HCT116 (cell line): ENCODE results near the gene CSH1. TPM values are rescaled to one million over a fixed set of nuclear protein-coding genes. Genes with fewer than 3 reads are reported as not detected.

Experiments
- ATAC-seq: fragments of 200-7000 bp; cut with Tn5 transposase; 2 replicates; pipeline ENCODE4 v1.9.1; 2020; ENCODE audit warnings: mild to moderate bottlenecking, moderate library complexity
- BruUV-seq: library from RNA; stranded (reverse); fragments of 400-500 nt; replicated peaks from 2 replicates; lab custom pipeline; 2021; lab: Mats Ljungman, UMichigan
- CTCF ChIA-PET: fragments of 300-600 bp; sonication (Branson Sonifier 250); formaldehyde crosslinking; loops from one replicate; lab custom pipeline; 2021; ENCODE audit warnings: antibody characterized with exemption; lab: Charles Lee
- POLR2A ChIA-PET: fragments of 300-600, 350-600 bp; sonication (Branson Sonifier 250); formaldehyde crosslinking; loops from one replicate; lab custom pipeline; 2021; ENCODE audit warnings: antibody characterized with exemption; lab: Charles Lee
- RAD21 ChIA-PET, 2 experiments: fragments of 300-600 bp; sonication (Branson Sonifier 250); formaldehyde crosslinking; loops; one replicate each; lab custom pipeline; 2023; ENCODE audit warnings: low total read pairs in 2 of 2; ENCODE audit not compliant: uncharacterized antibody in 2 of 2, unreplicated experiment in 2 of 2, low non-redundant PET in 1 of 2; lab: Charles Lee
- DNase-seq: peaks from one replicate; pipeline ENCODE4 v3.0.0-alpha.2; 2010; ENCODE audit warnings: low read depth, low spot score
- H2AFZ ChIP-seq: fragments of 200-600 bp; shearing (Covaris generic), sonication (generic); 2 replicates; pipeline ENCODE4 v1.6.1; 2017; ENCODE audit warnings: low read depth, mixed run types, mixed read lengths, antibody characterized with exemption, low read length; ENCODE audit not compliant: poor library complexity, severe bottlenecking
- H3K27ac ChIP-seq: 2 replicates; pipeline ENCODE4 v1.5.1; 2012; ENCODE audit warnings: low read depth, low read length
- H3K27me3 ChIP-seq: fragments of 200-600 bp; sonication (generic); 2 replicates; pipeline ENCODE4 v1.6.1; 2016; ENCODE audit warnings: mixed run types, low read length, mixed read lengths; ENCODE audit not compliant: insufficient read depth
- H3K36me3 ChIP-seq, 2 experiments: fragments of 200-500 bp in 1 of 2; fragments of 200-600 bp in 1 of 2; sonication (Bioruptor generic) in 1 of 2; sonication (generic) in 1 of 2; 2 replicates each; pipeline versions ENCODE4 v1.5.1 to v1.6.1; 2014 to 2016; ENCODE audit warnings: low read length in 2 of 2, inconsistent platforms in 1 of 2, mixed read lengths in 1 of 2, mixed run types in 1 of 2; ENCODE audit not compliant: insufficient read depth in 2 of 2, control insufficient read depth in 1 of 2
- H3K4me1 ChIP-seq, 2 experiments: fragments of 200-600 bp in 1 of 2; sonication (generic) in 1 of 2; 2 replicates each; pipeline versions ENCODE4 v1.5.1 to v1.6.1; 2012 to 2017; ENCODE audit warnings: low read length in 2 of 2, inconsistent platforms in 1 of 2, mild to moderate bottlenecking in 1 of 2, mixed read lengths in 1 of 2, mixed run types in 1 of 2, moderate library complexity in 1 of 2; ENCODE audit not compliant: insufficient read depth in 2 of 2, control insufficient read depth in 1 of 2
- H3K4me2 ChIP-seq: fragments of 200-600 bp; sonication (generic); 2 replicates; pipeline ENCODE4 v1.6.1; 2017; ENCODE audit warnings: mixed run types, low read length, mixed read lengths
- H3K4me3 ChIP-seq, 2 experiments: fragments of 200-600 bp in 1 of 2; sonication (generic) in 1 of 2; replicated peaks in 1 of 2; 2 replicates each; pipeline ENCODE4 v1.5.1; 2011 to 2016; ENCODE audit warnings: low read length in 2 of 2, control low read depth in 1 of 2, low read depth in 1 of 2, mild to moderate bottlenecking in 1 of 2, mixed read lengths in 1 of 2, mixed run types in 1 of 2
- H3K79me2 ChIP-seq: fragments of 200-600 bp; sonication (generic); 2 replicates; pipeline ENCODE4 v1.6.1; 2017; ENCODE audit warnings: mild to moderate bottlenecking, mixed run types, low read length, moderate library complexity, mixed read lengths; ENCODE audit not compliant: insufficient read depth
- H3K9ac ChIP-seq: fragments of 200-600 bp; sonication (generic); 2 replicates; pipeline ENCODE4 v1.6.1; 2016; ENCODE audit warnings: low read length, mixed read lengths
- H3K9me2 ChIP-seq: fragments of 200-600 bp; sonication (generic), shearing (Covaris generic); 2 replicates; pipeline ENCODE4 v1.6.1; 2017; ENCODE audit warnings: mixed run types, mild to moderate bottlenecking, moderate library complexity; ENCODE audit not compliant: insufficient read depth
- H3K9me3 ChIP-seq, 2 experiments: fragments of 200-500 bp in 1 of 2; fragments of 200-600 bp in 1 of 2; sonication (Bioruptor generic) in 1 of 2; sonication (generic) in 1 of 2; 2 replicates each; pipeline ENCODE4 v1.6.1; 2014 to 2017; ENCODE audit warnings: low read length in 2 of 2, mixed read lengths in 2 of 2, inconsistent platforms in 1 of 2, low read depth in 1 of 2, mild to moderate bottlenecking in 1 of 2, mixed run types in 1 of 2, moderate library complexity in 1 of 2; ENCODE audit not compliant: control insufficient read depth in 1 of 2, insufficient read depth in 1 of 2
- H4K20me1 ChIP-seq: fragments of 200-600 bp; sonication (generic), shearing (Covaris generic); 2 replicates; pipeline ENCODE4 v1.6.1; 2017; ENCODE audit warnings: mixed run types, mild to moderate bottlenecking, moderate library complexity; ENCODE audit not compliant: insufficient read depth
- ATF3 ChIP-seq: IDR thresholded peaks from 2 replicates; pipeline ENCODE4 v1.6.1; 2012
- CBX3 ChIP-seq: IDR thresholded peaks from 2 replicates; pipeline ENCODE4 v1.6.1; 2012; ENCODE audit warnings: low read depth
- CEBPB ChIP-seq: IDR thresholded peaks from 2 replicates; pipeline ENCODE4 v1.6.1; 2012; ENCODE audit warnings: low read depth
- CTCF ChIP-seq, 3 experiments: fragments of 200-600 bp in 1 of 3; sonication (generic) in 1 of 3; IDR thresholded peaks in 2 of 3; conservative IDR thresholded peaks in 1 of 3; 2 replicates each; pipeline ENCODE4 v1.5.1; 2012 to 2017; ENCODE audit warnings: low read depth in 2 of 3, low read length in 2 of 3, antibody characterized with exemption in 1 of 3, borderline replicate concordance in 1 of 3, control low read depth in 1 of 3, mild to moderate bottlenecking in 1 of 3, mixed read lengths in 1 of 3, mixed run types in 1 of 3, moderate library complexity in 1 of 3; ENCODE audit not compliant: insufficient read depth in 1 of 3
- EGR1 ChIP-seq: IDR thresholded peaks from 2 replicates; pipeline ENCODE4 v1.6.1; 2012; ENCODE audit warnings: low read depth
- ELF1 ChIP-seq: IDR thresholded peaks from 2 replicates; pipeline ENCODE4 v1.6.1; 2012; ENCODE audit warnings: low read depth, borderline replicate concordance
- EZH2 ChIP-seq: fragments of 200-600 bp; sonication (generic); IDR thresholded peaks from 2 replicates; pipeline ENCODE4 v1.6.1; 2017; ENCODE audit warnings: antibody characterized with exemption, mixed run types
- FOSL1 ChIP-seq: IDR thresholded peaks from 2 replicates; pipeline ENCODE4 v1.6.1; 2012; ENCODE audit warnings: low read depth
- POLR2A ChIP-seq: IDR thresholded peaks from 2 replicates; pipeline ENCODE4 v1.7.0; 2011; ENCODE audit warnings: borderline replicate concordance; ENCODE audit not compliant: insufficient read depth, insufficient read length; ENCODE audit errors: extremely low read depth
- POLR2AphosphoS5 ChIP-seq: IDR thresholded peaks from 2 replicates; pipeline ENCODE4 v1.6.1; 2011; ENCODE audit warnings: mild to moderate bottlenecking, low read depth, low read length, moderate library complexity
- REST ChIP-seq: IDR thresholded peaks from 2 replicates; pipeline ENCODE4 v1.6.1; 2012; ENCODE audit warnings: low read depth
- SIN3A ChIP-seq: IDR thresholded peaks from 2 replicates; pipeline ENCODE4 v1.6.1; 2012; ENCODE audit warnings: low read depth
- SP1 ChIP-seq: IDR thresholded peaks from 2 replicates; pipeline ENCODE4 v1.6.1; 2012; ENCODE audit warnings: low read depth
- SRF ChIP-seq: IDR thresholded peaks from 2 replicates; pipeline ENCODE4 v1.6.1; 2012; ENCODE audit warnings: low read depth
- TCF7L2 ChIP-seq: IDR thresholded peaks from 2 replicates; pipeline ENCODE4 v1.7.0; 2011; ENCODE audit warnings: borderline replicate concordance, inconsistent platforms; ENCODE audit not compliant: insufficient read depth, insufficient read length; ENCODE audit errors: extremely low read depth
- YY1 ChIP-seq: IDR thresholded peaks from 2 replicates; pipeline ENCODE4 v1.6.1; 2011; ENCODE audit warnings: low read length, low read depth, moderate library complexity, mild to moderate bottlenecking; ENCODE audit not compliant: insufficient replicate concordance; ENCODE audit errors: extremely low read depth
- ZFX ChIP-seq: fragments of 450-650 bp; IDR thresholded peaks from 2 replicates; pipeline ENCODE4 v1.6.1; 2017
- ZNF274 ChIP-seq: fragments of 200-500 bp; sonication (Bioruptor generic); IDR thresholded peaks from 2 replicates; pipeline ENCODE4 v1.6.1; 2014; ENCODE audit warnings: mild to moderate bottlenecking, low read depth, low read length, inconsistent platforms
- intact Hi-C: fragments of 100-400 bp; cut with micrococcal nuclease; formaldehyde crosslinking; loops from 2 replicates; pipeline ENCODE4 v1.10.0; 2022
- total RNA-seq: library from RNA; stranded (reverse); gene quantifications from one replicate; pipeline ENCODE4 v1.2.1, GENCODE V29; 2021; ENCODE audit not compliant: unreplicated experiment
- TF ChIP-seq, protein P1 (sequence below): IDR thresholded peaks from 2 replicates; pipeline ENCODE4 v1.6.1; 2011; ENCODE audit warnings: mild to moderate bottlenecking, low read length, moderate library complexity; ENCODE audit not compliant: insufficient replicate concordance; ENCODE audit errors: extremely low read depth
- TF ChIP-seq, protein P2 (sequence below): IDR thresholded peaks from 2 replicates; pipeline ENCODE4 v1.6.1; 2012

CSH1 gene
- total RNA-seq, 1 experiment from 2014 or later: not detected

- ChIA-PET POLR2A (no interaction called here), CTCF (interaction anchor here (0.7 to 1.3 kb wide), 4 partner anchors 9 to 22 kb away, joined by 3 to 8 read pairs (median 4); partner anchors contain the start of gene GH1), RAD21 (no interaction called here)
- intact Hi-C loops: no loop called here
- no TSS peak for BruUV-seq
- DNase-seq (no peak), ATAC-seq (no peak)
- Histone ChIP-seq H4K20me1 (no peaks in the 10 kb centered on the region), H3K4me1 (no peaks in the 10 kb centered on the region), H3K9me2 (no peaks in the 10 kb centered on the region), H3K79me2 (no peaks in the 10 kb centered on the region), H3K4me3 (no peak overlapping the region), H2AFZ (no peak overlapping the region), H3K9me3 (no peaks in the 10 kb centered on the region), H3K9ac (no peak overlapping the region), H3K27ac (no peak overlapping the region), H3K36me3 (no peaks in the 10 kb centered on the region), H3K27me3 (no peaks in the 10 kb centered on the region), H3K4me2 (no peak overlapping the region)
- no peak for TF ChIP-seq ATF3
- TF ChIP-seq ZNF274: no peak
- no peak for TF ChIP-seq CTCF (IDR thresholded peaks at IDR 0.05 in 2 of 3, conservative IDR thresholded peaks at IDR 0.05 in 1 of 3; ENCODE audit: borderline replicate concordance in 1 of 3, insufficient read depth in 1 of 3, low read depth in 2 of 3, low read length in 2 of 3)
- no peak for TF ChIP-seq CBX3
- no peak for TF ChIP-seq SP1
- no peak for TF ChIP-seq ELF1
- TF ChIP-seq CEBPB: no peak
- no peak for TF ChIP-seq FOSL1
- TF ChIP-seq SRF: no peak
- TF ChIP-seq ZFX: no peak
- no peak for TF ChIP-seq REST
- no peak for TF ChIP-seq YY1
- TF ChIP-seq EZH2: no peak
- TF ChIP-seq, protein P1, sequence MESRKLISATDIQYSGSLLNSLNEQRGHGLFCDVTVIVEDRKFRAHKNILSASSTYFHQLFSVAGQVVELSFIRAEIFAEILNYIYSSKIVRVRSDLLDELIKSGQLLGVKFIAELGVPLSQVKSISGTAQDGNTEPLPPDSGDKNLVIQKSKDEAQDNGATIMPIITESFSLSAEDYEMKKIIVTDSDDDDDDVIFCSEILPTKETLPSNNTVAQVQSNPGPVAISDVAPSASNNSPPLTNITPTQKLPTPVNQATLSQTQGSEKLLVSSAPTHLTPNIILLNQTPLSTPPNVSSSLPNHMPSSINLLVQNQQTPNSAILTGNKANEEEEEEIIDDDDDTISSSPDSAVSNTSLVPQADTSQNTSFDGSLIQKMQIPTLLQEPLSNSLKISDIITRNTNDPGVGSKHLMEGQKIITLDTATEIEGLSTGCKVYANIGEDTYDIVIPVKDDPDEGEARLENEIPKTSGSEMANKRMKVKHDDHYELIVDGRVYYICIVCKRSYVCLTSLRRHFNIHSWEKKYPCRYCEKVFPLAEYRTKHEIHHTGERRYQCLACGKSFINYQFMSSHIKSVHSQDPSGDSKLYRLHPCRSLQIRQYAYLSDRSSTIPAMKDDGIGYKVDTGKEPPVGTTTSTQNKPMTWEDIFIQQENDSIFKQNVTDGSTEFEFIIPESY: no peak
- no peak for TF ChIP-seq POLR2A
- TF ChIP-seq SIN3A: no peak
- TF ChIP-seq EGR1: no peak
- no peak for TF ChIP-seq POLR2AphosphoS5
- no peak for TF ChIP-seq TCF7L2
- TF ChIP-seq, protein P2, sequence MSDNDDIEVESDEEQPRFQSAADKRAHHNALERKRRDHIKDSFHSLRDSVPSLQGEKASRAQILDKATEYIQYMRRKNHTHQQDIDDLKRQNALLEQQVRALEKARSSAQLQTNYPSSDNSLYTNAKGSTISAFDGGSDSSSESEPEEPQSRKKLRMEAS: no peak
These were observed 43.0 kb upstream of the CSH1 start for GRCh38 chr17:63939401-63939800.
